NCI-H82 treated with DMSO at 0.1 percent for 48 hours (cell line): ENCODE results near the gene SYTL1.

ENCODE experiments used
- DNase-seq: peaks from one replicate; lab custom pipeline; 2025; ENCODE audit not compliant: unreplicated experiment; lab: John Stamatoyannopoulos, UW

The SYTL1 gene

GRCh38 chr1:27346991-27347624, 5.3 kb downstream of the SYTL1 start:
- DNase-seq = no peak

- DNase-seq = peak; percentile 55
Measured at GRCh38 chr1:27348861-27349783, 7.3 kb downstream of the SYTL1 start.

- peak; percentile 41 for DNase-seq
Measured at GRCh38 chr1:27349784-27350662, 8.2 kb downstream of the SYTL1 start.

- DNase-seq = peak; percentile 46
Measured at GRCh38 chr1:27350663-27351540, 9.1 kb downstream of the SYTL1 start.

- DNase-seq = peak; percentile 43
Measured at GRCh38 chr1:27351541-27352107, 9.8 kb downstream of the SYTL1 start.

GRCh38 chr1:27353166-27353565, 11.3 kb downstream of the SYTL1 start:
- DNase-seq = no peak

GRCh38 chr1:27353629-27354028, 11.8 kb downstream of the SYTL1 start:
- DNase-seq = no peak

GRCh38 chr1:27355683-27356082, 13.9 kb downstream of the SYTL1 start:
- no peak for DNase-seq

GRCh38 chr1:27356277-27356618, 14.4 kb downstream of the SYTL1 start:
- no peak for DNase-seq

DNA sequence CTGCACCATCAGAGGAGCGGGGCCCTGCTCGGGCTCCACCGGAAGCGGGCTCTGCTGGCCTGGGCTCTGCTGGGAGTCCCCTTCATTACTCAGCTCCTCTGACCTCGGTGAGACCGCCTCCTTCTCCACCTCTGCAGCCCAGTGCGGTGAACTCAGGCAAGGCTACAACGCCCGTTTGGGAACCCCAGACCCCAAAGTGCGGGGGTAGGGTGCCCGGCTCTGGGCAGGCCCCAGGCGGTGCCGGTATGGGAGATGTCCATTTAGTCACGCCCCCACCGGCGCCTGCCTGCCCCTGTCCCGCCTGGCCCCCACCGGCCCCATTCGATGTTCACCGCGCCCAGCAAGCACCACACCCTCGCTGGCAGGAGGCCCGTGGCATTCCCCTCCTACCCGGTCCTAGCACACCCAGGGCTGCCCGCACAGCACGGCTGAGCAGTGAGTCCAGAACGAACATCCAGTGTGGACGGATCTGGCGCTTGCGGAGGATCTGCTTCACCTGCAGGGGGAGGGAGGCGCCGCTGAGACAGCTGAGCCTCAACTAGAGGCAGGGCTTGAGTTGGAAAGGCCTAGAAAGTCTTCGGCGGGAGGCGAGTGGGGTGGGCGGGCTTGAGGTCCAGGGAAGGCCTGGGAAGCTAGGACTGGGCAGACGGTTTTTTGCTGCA, 14.9 kb downstream of the SYTL1 start:
- DNase-seq = no peak

DNA sequence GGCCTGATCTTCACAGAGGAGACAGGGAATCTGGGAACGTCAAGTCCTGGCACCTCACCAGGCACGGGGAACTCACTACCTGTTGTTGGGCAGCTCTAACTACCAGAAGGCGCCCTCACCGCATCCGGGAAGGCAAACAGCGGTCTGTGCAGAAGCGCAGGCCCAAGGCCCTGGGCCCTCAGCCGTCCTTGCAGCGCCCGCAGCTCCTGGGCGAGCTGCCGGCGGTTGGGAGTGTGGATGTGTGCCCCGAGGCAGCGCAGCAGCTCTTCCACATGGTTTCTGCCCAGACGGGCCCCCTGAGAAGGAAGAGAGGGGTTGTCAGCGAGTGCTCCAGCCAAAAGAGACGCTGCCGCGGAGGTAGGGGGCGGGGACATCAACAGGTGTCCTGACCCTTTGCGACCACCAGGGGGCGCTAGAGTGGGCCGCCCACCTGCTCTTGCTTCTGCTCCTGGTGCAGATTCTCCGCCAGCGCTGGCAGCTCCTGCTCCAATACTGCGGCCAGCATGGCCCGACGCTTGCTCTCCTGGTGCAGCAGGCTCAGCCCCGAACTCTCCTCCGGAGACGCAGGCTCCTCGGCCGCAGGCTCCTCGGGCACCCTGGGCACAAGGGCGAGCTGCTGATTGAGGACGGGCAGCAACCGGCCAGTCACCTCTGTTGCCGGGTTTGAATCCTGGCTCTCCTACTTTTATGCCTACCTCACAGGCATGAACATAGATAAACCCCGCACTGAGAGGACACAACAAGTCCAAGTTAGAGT, 15.6 kb downstream of the SYTL1 start:
- DNase-seq = peak; percentile 24

GRCh38 chr1:27358038-27358927, 16.5 kb downstream of the SYTL1 start:
- DNase-seq = no peak

DNA sequence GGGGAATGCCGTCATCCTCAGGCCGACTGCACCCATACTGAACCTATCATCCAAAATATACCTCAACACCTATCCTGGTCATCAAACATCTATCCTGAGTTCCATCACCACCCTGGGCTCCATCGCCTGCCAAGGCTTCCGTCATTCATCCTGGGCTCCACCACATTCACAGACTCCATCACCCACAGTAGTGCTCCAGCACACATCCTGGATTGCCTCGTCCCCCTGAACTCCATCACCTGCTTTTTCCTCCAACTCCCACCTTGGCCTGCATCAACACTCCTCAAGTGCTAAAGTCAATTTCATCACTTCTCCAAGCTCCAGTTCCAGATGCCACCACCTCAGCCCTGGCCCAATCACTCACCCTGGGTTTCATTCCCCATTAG, 17.1 kb downstream of the SYTL1 start:
- no peak for DNase-seq

DNA sequence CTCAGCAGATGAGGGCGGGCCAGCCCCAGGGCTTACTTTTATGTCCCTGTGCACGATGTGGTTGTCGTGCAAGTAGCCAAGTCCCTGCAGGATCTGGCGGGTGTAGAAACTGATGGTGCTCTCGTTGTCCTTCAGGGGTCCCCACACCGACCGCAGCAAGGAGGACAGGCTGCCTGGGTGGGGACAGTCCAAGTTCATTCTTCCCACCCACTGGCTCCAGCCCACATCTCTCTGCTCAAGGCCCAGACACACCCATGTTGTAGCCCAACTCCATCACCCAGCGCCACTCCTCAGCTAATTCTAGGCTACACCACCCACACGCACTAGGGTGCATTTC, 18.0 kb downstream of the SYTL1 start:
- no peak for DNase-seq

GRCh38 chr1:27360159-27361043, 18.6 kb downstream of the SYTL1 start:
- DNase-seq = no peak

DNA sequence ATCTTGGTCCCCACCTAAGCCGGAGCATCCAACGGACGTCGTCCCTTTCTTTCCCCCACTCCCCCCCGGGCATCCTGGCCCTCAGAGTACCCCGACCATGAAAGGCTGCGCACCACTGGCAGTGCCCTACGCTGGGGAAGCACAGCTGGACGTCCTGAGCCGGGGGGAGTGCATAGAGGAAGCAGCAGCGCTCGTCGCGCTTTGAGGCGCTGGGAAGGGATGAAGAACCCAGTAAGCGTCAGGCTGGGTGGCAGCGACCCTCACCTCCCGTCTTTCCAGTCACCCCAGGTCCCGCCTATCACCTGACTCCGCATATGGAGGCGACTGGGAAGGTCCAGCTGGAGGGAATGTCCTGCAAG, 19.2 kb downstream of the SYTL1 start:
- DNase-seq = no peak

DNA sequence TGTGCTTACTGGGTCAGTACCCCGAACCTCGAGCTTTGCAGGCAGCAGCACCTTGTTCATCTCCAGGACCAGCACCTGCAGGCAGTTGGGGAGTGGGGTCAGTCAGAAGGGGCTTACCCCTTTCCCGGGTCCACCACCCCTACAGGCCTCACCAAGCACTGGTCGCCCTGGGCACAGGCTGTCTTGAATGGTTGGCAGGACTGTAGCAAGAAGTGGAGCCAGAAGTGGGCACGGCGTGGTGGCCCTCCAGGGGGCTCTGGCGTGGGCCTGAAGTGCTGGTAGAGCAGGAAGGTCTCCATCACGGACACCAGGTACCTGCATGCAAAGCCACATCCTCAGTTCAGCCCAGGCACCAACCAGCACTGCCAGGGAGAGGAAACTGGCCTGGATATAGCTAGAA, 19.7 kb downstream of the SYTL1 start:
- no peak for DNase-seq
